HEK293 (cell line): ENCODE data around the gene TIGAR.

Experiments
- CTCF ChIA-PET: fragments of 350-600 bp; formaldehyde crosslinking; extraction: SDS; loops from one replicate; lab custom pipeline; 2021; ENCODE audit warnings: antibody characterized with exemption; lab: Yijun Ruan, JAX
- POLR2A ChIA-PET: fragments of 300-600 bp; formaldehyde crosslinking; extraction: SDS; loops from one replicate; lab custom pipeline; 2020; ENCODE audit warnings: antibody characterized with exemption, inconsistent platforms; lab: Yijun Ruan, JAX
- H3K27ac ChIP-seq: fragments of 200-500 bp; sonication (Bioruptor generic); 2 replicates; pipeline ENCODE4 v1.5.1; 2014; ENCODE audit warnings: low read depth, low read length, control low read depth, inconsistent platforms; ENCODE audit errors: extremely low read depth
- H3K36me3 ChIP-seq, 2 experiments: fragments of 200-500 bp in 1 of 2; sonication (Bioruptor generic) in 1 of 2; 1 replicate in 1 of 2; 2 replicates in 1 of 2; pipeline ENCODE4 v1.5.1; 2014 to 2017; ENCODE audit warnings: inconsistent platforms in 2 of 2, low read length in 2 of 2; ENCODE audit not compliant: control insufficient read depth in 2 of 2, insufficient read depth in 1 of 2
- H3K4me1 ChIP-seq: fragments of 200-500 bp; sonication (Bioruptor generic); 2 replicates; pipeline ENCODE4 v1.5.1; 2014; ENCODE audit warnings: mild to moderate bottlenecking, low read length, inconsistent platforms; ENCODE audit not compliant: control insufficient read depth, insufficient read depth
- H3K4me3 ChIP-seq: 2 replicates; pipeline ENCODE4 v1.5.1; 2011; ENCODE audit warnings: low read depth, mild to moderate bottlenecking, control low read depth, low read length, moderate library complexity
- H3K9me3 ChIP-seq: fragments of 200-500 bp; sonication (Bioruptor generic); 2 replicates; pipeline ENCODE4 v1.5.1; 2014; ENCODE audit warnings: low read depth, low read length, inconsistent platforms; ENCODE audit not compliant: control insufficient read depth, insufficient read depth
- GLIS1 ChIP-seq: fragments of 450-650 bp; formaldehyde crosslinking; IDR thresholded peaks from 2 replicates; pipeline ENCODE4 v1.5.1; 2016; ENCODE audit warnings: missing biosample characterization, missing genetic modification characterization
- GLIS2 ChIP-seq: fragments of 450-650 bp; formaldehyde crosslinking; IDR thresholded peaks from 2 replicates; pipeline ENCODE4 v1.5.1; 2016; ENCODE audit warnings: missing biosample characterization, missing genetic modification characterization
- MEIS1 ChIP-seq: sonication (generic); formaldehyde crosslinking; IDR thresholded peaks from 2 replicates; pipeline ENCODE4 v1.8.1; 2022; ENCODE audit warnings: missing genetic modification reagents, mild to moderate bottlenecking, borderline replicate concordance
- SALL2 ChIP-seq: fragments of 450-650 bp; formaldehyde crosslinking; IDR thresholded peaks from 2 replicates; pipeline ENCODE4 v1.5.0; 2017; ENCODE audit warnings: missing biosample characterization, mild to moderate bottlenecking, missing genetic modification characterization, borderline replicate concordance
- ZFHX2 ChIP-seq: fragments of 450-650 bp; formaldehyde crosslinking; conservative IDR thresholded peaks from 2 replicates; pipeline ENCODE4 v1.5.1; 2016; ENCODE audit warnings: missing biosample characterization, missing genetic modification characterization
- ZNF10 ChIP-seq: fragments of 450-650 bp; formaldehyde crosslinking; IDR thresholded peaks from 2 replicates; pipeline ENCODE4 v1.5.1; 2017; ENCODE audit warnings: missing biosample characterization, missing genetic modification characterization
- ZNF138 ChIP-seq: fragments of 450-650 bp; formaldehyde crosslinking; IDR thresholded peaks from 2 replicates; pipeline ENCODE4 v1.5.1; 2016; ENCODE audit warnings: missing biosample characterization, missing genetic modification characterization, borderline replicate concordance
- ZNF157 ChIP-seq: fragments of 450-650 bp; formaldehyde crosslinking; IDR thresholded peaks from 2 replicates; pipeline ENCODE4 v1.5.1; 2016; ENCODE audit warnings: missing biosample characterization, missing genetic modification characterization
- ZNF169 ChIP-seq: fragments of 450-650 bp; formaldehyde crosslinking; IDR thresholded peaks from 2 replicates; pipeline ENCODE4 v1.5.1; 2016; ENCODE audit warnings: missing biosample characterization, missing genetic modification characterization
- ZNF311 ChIP-seq: fragments of 450-650 bp; formaldehyde crosslinking; IDR thresholded peaks from 2 replicates; pipeline ENCODE4 v1.5.1; 2017; ENCODE audit warnings: missing biosample characterization, missing genetic modification characterization, borderline replicate concordance
- ZNF416 ChIP-seq: fragments of 450-650 bp; formaldehyde crosslinking; IDR thresholded peaks from 2 replicates; pipeline ENCODE4 v1.5.1; 2016; ENCODE audit warnings: missing biosample characterization, missing genetic modification characterization
- ZNF449 ChIP-seq: fragments of 450-650 bp; formaldehyde crosslinking; IDR thresholded peaks from 2 replicates; pipeline ENCODE4 v1.5.1; 2017; ENCODE audit warnings: missing biosample characterization, mild to moderate bottlenecking, missing genetic modification characterization, moderate library complexity
- ZNF549 ChIP-seq: fragments of 450-650 bp; IDR thresholded peaks from 2 replicates; pipeline ENCODE4 v1.5.1; 2018; ENCODE audit warnings: missing biosample characterization, missing genetic modification characterization, mild to moderate bottlenecking, inconsistent platforms, moderate library complexity
- ZNF600 ChIP-seq: fragments of 450-650 bp; formaldehyde crosslinking; IDR thresholded peaks from 2 replicates; pipeline ENCODE4 v1.5.1; 2016; ENCODE audit warnings: missing biosample characterization, missing genetic modification characterization
- ZSCAN5A ChIP-seq: fragments of 450-650 bp; formaldehyde crosslinking; IDR thresholded peaks from 2 replicates; pipeline ENCODE4 v1.5.1; 2016; ENCODE audit warnings: missing biosample characterization, missing genetic modification characterization
- TF ChIP-seq, protein P1 (sequence below): fragments of 450-650 bp; formaldehyde crosslinking; IDR thresholded peaks from 2 replicates; pipeline ENCODE4 v1.5.0; 2017; ENCODE audit warnings: missing biosample characterization, missing genetic modification characterization, borderline replicate concordance
- TF ChIP-seq, protein P2 (sequence below): fragments of 450-650 bp; formaldehyde crosslinking; IDR thresholded peaks from 2 replicates; pipeline ENCODE4 v1.5.1; 2016; ENCODE audit warnings: missing biosample characterization, missing genetic modification characterization
- TF ChIP-seq, protein P3 (sequence below): fragments of 450-650 bp; formaldehyde crosslinking; IDR thresholded peaks from 2 replicates; pipeline ENCODE4 v1.5.1; 2017; ENCODE audit warnings: missing biosample characterization, missing genetic modification characterization
- TF ChIP-seq, protein P4 (sequence below): fragments of 450-650 bp; formaldehyde crosslinking; IDR thresholded peaks from 2 replicates; pipeline ENCODE4 v1.5.1; 2016; ENCODE audit warnings: missing biosample characterization, missing genetic modification characterization
- TF ChIP-seq, protein P5 (sequence below): fragments of 450-650 bp; formaldehyde crosslinking; IDR thresholded peaks from 2 replicates; pipeline ENCODE4 v1.5.1; 2016; ENCODE audit warnings: missing biosample characterization, missing genetic modification characterization

The TIGAR gene

DNA sequence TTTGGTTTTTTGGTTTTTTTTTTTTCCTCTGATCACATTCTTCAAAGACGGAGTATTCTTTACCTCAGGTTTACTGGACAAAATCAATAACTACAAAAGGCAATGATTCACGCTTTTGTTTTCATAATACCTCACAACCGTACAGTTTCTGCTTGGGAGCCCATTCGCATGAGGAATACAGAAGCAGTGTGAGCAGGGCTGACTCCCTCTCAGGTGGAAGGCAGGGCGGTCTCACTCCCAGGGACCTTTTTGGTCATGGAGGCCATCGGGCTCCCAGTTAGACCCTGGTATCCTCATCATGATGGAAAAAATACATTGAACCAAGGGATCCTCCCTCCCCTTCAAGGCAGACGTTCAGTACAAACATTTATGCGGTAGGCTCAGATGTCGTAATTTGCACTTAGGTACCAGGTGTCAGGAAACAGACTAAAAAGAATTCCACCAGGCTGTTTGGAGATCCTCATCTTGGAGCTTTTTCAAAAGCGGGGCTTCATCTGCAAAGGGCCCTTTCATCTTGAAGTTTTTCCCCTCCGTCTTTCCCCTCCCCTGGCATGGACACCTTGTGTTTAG is 19.0 kb upstream of the TIGAR start:
- H3K36me3 ChIP-seq: peaks cover 25 to 52% of the 10 kb centered on the region in 2 experiments

DNA sequence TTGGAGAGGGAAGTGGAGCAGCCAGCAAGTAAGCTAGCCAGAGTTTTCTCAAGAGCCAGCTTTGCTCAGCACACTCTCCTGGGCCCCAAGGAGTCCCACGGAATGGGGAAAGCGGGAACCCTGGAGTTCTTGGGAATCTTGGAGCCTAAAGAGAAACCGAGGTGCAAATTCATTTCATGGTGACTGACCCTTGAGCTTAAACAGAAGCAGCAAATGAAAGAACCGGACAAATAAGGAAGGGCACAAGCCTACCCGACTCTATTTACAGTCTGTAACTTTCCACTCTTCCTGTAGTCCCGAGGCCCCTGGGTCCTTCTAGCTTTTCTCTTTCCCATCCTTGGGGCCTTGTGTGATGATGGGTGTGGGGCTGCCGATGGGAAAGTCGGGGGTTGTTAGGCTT is 18.1 kb upstream of the TIGAR start:
- Histone ChIP-seq H3K36me3 (peaks cover 22 to 47% of the 10 kb centered on the region in 2 experiments), H3K27ac (no peak overlapping the region), H3K9me3 (no peaks in the 10 kb centered on the region), H3K4me3 (no peak overlapping the region), H3K4me1 (0 out of 2 replicates have a peak, but pooled peaks cover under 1% of the 10 kb centered on the region)
- ChIA-PET CTCF (interaction anchor here (0.6 kb wide), 1 partner anchor 457 kb away, joined by 3 read pairs; no protein-coding TSS in a partner anchor), POLR2A (no interaction called here)
- TF ChIP-seq SALL2 (no peak), ZNF449 (tag by site-specific recombination) (no peak), ZFHX2 (no peak), ZNF138 (tag by site-specific recombination) (no peak)
- TF ChIP-seq, protein P1, sequence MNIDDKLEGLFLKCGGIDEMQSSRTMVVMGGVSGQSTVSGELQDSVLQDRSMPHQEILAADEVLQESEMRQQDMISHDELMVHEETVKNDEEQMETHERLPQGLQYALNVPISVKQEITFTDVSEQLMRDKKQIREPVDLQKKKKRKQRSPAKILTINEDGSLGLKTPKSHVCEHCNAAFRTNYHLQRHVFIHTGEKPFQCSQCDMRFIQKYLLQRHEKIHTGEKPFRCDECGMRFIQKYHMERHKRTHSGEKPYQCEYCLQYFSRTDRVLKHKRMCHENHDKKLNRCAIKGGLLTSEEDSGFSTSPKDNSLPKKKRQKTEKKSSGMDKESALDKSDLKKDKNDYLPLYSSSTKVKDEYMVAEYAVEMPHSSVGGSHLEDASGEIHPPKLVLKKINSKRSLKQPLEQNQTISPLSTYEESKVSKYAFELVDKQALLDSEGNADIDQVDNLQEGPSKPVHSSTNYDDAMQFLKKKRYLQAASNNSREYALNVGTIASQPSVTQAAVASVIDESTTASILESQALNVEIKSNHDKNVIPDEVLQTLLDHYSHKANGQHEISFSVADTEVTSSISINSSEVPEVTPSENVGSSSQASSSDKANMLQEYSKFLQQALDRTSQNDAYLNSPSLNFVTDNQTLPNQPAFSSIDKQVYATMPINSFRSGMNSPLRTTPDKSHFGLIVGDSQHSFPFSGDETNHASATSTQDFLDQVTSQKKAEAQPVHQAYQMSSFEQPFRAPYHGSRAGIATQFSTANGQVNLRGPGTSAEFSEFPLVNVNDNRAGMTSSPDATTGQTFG: no peak
- TF ChIP-seq, protein P2, sequence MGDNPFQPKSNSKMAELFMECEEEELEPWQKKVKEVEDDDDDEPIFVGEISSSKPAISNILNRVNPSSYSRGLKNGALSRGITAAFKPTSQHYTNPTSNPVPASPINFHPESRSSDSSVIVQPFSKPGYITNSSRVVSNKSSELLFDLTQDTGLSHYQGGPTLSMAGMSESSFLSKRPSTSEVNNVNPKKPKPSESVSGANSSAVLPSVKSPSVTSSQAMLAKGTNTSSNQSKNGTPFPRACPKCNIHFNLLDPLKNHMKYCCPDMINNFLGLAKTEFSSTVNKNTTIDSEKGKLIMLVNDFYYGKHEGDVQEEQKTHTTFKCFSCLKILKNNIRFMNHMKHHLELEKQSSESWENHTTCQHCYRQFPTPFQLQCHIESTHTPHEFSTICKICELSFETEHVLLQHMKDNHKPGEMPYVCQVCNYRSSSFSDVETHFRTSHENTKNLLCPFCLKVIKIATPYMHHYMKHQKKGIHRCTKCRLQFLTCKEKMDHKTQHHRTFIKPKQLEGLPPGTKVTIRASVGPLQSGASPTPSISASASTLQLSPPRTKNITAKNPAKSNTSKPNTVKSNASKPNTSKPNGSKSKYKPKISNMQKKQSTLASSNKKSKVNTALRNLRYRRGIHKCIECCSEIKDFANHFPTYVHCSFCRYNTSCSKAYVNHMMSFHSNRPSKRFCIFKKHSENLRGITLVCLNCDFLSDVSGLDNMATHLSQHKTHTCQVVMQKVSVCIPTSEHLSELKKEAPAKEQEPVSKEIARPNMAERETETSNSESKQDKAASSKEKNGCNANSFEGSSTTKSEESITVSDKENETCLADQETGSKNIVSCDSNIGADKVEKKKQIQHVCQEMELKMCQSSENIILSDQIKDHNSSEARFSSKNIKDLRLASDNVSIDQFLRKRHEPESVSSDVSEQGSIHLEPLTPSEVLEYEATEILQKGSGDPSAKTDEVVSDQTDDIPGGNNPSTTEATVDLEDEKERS (tag by site-specific recombination): no peak

More for the DNA sequence above, 19.0 kb upstream of the TIGAR start:
- Histone ChIP-seq H3K9me3 (no peaks in the 10 kb centered on the region), H3K4me1 (no peaks in the 10 kb centered on the region), H3K4me3 (no peak overlapping the region), H3K27ac (no peak overlapping the region)
- ChIA-PET POLR2A (no interaction called here), CTCF (interaction anchor here (0.6 kb wide), 1 partner anchor 250 kb away, joined by 6 read pairs; no protein-coding TSS in a partner anchor)
- TF ChIP-seq MEIS1 (CRISPR knock-in tag): no peak
- TF ChIP-seq ZNF549: no peak
- no peak for TF ChIP-seq ZNF416 (tag by site-specific recombination)
- TF ChIP-seq GLIS2 (tag by site-specific recombination): no peak
- TF ChIP-seq, protein P3, sequence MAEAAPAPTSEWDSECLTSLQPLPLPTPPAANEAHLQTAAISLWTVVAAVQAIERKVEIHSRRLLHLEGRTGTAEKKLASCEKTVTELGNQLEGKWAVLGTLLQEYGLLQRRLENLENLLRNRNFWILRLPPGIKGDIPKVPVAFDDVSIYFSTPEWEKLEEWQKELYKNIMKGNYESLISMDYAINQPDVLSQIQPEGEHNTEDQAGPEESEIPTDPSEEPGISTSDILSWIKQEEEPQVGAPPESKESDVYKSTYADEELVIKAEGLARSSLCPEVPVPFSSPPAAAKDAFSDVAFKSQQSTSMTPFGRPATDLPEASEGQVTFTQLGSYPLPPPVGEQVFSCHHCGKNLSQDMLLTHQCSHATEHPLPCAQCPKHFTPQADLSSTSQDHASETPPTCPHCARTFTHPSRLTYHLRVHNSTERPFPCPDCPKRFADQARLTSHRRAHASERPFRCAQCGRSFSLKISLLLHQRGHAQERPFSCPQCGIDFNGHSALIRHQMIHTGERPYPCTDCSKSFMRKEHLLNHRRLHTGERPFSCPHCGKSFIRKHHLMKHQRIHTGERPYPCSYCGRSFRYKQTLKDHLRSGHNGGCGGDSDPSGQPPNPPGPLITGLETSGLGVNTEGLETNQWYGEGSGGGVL: no peak
- TF ChIP-seq ZNF10 (tag by site-specific recombination): no peak
- TF ChIP-seq GLIS1: no peak
- TF ChIP-seq ZNF169 (tag by site-specific recombination): no peak
- no peak for TF ChIP-seq ZNF157 (tag by site-specific recombination)
- no peak for TF ChIP-seq ZSCAN5A (tag by site-specific recombination)
- TF ChIP-seq, protein P4, sequence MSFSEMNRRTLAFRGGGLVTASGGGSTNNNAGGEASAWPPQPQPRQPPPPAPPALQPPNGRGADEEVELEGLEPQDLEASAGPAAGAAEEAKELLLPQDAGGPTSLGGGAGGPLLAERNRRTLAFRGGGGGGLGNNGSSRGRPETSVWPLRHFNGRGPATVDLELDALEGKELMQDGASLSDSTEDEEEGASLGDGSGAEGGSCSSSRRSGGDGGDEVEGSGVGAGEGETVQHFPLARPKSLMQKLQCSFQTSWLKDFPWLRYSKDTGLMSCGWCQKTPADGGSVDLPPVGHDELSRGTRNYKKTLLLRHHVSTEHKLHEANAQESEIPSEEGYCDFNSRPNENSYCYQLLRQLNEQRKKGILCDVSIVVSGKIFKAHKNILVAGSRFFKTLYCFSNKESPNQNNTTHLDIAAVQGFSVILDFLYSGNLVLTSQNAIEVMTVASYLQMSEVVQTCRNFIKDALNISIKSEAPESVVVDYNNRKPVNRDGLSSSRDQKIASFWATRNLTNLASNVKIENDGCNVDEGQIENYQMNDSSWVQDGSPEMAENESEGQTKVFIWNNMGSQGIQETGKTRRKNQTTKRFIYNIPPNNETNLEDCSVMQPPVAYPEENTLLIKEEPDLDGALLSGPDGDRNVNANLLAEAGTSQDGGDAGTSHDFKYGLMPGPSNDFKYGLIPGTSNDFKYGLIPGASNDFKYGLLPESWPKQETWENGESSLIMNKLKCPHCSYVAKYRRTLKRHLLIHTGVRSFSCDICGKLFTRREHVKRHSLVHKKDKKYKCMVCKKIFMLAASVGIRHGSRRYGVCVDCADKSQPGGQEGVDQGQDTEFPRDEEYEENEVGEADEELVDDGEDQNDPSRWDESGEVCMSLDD (tag by site-specific recombination): no peak
- no peak for TF ChIP-seq ZNF311 (tag by site-specific recombination)
- no peak for TF ChIP-seq ZNF600 (tag by site-specific recombination)
- TF ChIP-seq, protein P5, sequence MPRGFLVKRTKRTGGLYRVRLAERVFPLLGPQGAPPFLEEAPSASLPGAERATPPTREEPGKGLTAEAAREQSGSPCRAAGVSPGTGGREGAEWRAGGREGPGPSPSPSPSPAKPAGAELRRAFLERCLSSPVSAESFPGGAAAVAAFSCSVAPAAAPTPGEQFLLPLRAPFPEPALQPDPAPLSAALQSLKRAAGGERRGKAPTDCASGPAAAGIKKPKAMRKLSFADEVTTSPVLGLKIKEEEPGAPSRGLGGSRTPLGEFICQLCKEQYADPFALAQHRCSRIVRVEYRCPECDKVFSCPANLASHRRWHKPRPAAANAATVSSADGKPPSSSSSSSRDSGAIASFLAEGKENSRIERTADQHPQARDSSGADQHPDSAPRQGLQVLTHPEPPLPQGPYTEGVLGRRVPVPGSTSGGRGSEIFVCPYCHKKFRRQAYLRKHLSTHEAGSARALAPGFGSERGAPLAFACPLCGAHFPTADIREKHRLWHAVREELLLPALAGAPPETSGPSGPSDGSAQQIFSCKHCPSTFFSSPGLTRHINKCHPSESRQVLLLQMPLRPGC (tag by site-specific recombination): no peak
